GM21717 (cell line): Measurements from ENCODE around the gene ROR1.

Source experiments
- ATAC-seq: cut with Tn5 transposase; IDR thresholded peaks from one replicate; pipeline ENCODE4 v1.9.1; 2021; ENCODE audit warnings: mild to moderate bottlenecking, moderate library complexity; ENCODE audit not compliant: unreplicated experiment

Gene ROR1

GRCh38 chr1:63923302-63923701, 149.5 kb downstream of the ROR1 start:
- no peak for ATAC-seq

DNA sequence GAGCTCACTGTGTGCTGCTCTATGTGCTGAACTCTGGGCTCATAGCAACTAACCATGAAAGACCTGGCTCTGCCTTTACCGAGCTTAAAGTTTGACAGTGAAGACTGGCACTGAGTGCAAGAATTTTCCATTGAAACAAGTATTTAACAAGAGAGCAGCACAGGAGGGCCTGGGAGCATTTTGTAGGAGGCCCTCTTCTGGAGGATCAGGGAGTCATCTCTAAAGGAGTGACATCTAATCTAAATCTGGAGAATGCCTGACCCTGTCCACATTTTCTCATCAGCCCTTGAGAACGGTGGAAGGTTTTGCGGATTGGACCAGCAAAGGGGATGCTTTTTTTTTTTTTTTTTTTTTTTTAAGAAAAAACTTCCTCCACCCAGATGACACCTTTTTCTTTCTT, 150.8 kb downstream of the ROR1 start:
- ATAC-seq = no peak

DNA sequence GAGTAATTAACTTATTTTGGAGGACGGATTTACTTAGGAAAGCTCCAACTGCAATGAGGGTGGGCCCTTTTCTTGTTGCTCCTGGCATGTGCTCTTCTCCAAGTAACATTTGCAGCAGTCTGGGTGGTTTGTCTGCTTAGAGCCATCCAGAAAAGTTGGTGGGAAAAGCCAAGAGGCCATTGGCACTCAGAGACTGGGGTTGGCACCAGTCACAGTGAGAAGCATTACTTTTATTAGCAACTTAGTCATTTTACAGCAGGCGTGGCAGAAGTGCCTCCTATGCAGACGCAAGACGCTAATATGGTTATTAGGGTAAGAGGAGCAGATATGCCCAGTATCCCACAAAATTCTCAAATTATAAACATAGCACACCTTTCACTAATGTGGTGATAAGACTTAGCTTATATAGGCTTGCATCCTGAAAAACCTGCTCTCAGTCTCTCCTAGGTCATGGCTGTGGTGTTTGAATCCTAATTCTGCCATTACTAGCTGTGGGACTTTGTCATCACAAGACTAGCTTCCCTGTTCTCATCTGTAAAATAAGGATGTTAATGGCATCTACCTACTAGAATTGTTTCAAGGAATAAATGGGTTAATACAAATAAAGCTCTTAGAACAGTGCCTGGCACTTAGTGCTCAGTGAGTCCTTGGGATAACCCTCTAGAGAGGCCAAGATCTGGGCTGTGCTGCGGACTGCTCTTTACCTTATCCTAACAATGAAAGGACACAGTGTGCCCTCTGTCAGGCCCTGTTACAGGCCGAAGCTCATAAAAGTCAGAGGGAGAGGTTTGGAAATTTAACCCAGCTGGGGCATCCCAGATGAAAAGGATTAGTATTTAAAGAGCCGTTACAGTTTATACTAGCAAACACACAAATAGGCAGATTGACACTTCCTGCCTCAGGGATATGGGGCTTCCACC, 154.6 kb downstream of the ROR1 start:
- no peak for ATAC-seq

DNA sequence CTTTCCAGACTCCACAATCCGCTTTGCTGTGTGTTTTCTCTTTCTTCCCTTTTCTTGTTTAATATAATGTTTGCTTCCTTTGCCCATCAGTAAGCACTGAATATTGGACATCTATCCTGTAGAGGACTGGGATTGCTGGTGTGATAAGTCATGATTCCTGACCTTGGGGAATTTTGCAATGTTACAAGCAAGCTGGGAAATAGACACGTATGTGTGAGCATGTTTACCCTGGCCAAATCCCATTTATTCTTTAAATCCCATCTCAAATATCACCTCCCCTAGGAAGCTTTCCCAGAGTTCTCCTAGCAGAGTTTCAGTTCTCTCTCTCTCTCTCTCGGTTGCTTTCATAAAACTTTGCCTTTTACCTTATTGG, 155.3 kb downstream of the ROR1 start:
- no peak for ATAC-seq

- no peak for ATAC-seq
Measured at GRCh38 chr1:63931468-63931867, 157.7 kb downstream of the ROR1 start.

GRCh38 chr1:63934697-63935096, 160.9 kb downstream of the ROR1 start:
- no peak for ATAC-seq

DNA sequence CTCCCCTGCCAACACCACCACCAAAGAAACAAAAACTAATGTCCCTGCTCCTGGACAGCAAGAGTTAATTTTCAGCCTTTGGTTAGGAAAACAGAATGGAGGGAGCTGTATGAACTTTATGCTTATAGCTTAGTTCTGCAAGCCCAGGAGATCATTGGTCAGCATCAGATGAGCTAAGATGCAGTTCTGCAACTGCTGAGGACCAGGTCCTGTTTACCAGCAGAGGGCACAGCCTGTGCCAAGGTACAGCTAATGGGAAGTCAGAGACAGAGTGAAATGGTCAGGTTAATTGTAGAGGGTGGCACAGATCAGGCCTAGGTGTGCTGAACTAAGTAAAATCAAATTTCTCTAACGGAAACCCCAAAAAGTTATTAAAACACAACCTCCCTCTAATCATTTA, 161.3 kb downstream of the ROR1 start:
- no peak for ATAC-seq

- ATAC-seq = no peak
Measured at GRCh38 chr1:63935553-63935952, 161.7 kb downstream of the ROR1 start.

- ATAC-seq = no peak
Measured at GRCh38 chr1:63936276-63936675, 162.5 kb downstream of the ROR1 start.

GRCh38 chr1:63936801-63937200, 163.0 kb downstream of the ROR1 start:
- ATAC-seq = no peak

DNA sequence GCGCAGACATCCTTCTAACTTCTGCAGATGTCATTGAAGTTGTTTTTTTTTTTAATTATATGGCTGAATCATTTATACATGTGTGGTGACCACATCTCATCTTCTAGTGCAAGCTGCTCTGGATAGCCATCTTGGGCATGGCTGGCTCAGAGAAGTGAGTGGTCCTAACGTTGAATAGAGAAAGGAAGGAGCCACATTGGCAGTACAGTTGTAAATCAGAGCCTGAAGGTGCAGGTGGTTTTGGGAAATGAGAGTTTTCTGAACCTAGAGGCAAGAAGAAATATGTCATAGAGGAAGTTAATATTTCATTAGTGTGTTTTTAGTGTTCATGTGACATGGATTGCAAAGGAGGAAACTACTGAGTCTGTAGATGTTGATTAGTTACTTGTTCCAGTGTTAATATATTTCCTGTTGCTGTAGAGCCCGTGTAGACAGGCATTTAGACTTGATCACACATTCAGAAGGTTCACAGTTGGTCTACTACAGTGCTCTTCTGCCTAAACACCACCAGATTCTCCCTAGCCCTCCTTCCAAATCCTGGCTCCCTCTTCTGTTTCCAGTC, 163.7 kb downstream of the ROR1 start:
- no peak for ATAC-seq

GRCh38 chr1:63940440-63940839, 166.6 kb downstream of the ROR1 start:
- ATAC-seq = no peak

DNA sequence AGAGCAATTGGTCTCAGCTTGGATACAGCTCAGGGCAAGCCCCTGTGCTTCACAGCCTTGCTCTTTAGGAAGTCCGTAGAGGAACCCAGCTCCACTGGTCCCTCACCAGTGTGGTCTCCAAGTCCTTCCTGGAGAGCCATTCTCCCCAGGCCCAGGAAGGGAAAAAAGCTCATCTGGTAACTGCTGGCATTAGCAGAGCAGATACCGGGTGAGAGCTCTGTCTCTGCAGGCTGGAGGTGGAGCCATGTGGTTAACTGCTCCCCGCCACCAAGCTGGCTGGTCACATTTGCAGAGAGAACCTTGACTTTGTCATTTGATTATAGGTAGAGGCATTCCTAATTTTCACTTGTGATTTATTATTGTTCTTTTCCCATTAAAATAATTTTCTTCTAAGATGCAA, 169.6 kb downstream of the ROR1 start:
- no peak for ATAC-seq

- no peak for ATAC-seq
Measured at GRCh38 chr1:63945943-63946342, 172.1 kb downstream of the ROR1 start.

DNA sequence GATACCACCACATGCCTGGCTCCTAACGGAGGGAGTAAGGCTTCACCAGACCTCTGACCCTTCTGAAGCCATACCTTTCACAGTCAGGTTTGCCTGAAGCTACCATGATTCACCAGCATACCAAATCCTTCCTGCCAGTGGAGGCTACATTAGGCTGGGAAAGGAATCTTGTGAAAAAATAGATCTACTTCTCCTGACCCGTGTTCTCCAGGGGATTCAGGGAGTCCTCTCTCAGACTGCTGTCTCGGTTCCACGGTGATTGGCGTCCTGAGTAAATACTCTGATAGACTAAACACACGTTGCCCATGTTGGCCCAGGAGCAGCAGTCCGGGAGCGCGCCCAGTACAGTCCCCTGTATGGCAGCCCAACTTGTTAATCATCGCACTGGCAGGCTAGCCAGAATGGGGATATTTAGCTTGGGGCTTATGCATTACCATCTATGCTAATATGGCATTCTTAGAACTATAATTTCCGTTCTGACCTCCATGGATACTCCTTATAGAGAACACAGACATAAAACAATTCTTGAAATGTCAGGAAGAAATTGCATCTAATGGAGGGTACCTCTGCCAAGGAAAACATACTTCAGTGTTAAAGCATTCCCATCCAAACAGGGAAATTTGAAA, 173.2 kb downstream of the ROR1 start:
- ATAC-seq = no peak

GRCh38 chr1:63947904-63948303, 174.1 kb downstream of the ROR1 start:
- no peak for ATAC-seq

DNA sequence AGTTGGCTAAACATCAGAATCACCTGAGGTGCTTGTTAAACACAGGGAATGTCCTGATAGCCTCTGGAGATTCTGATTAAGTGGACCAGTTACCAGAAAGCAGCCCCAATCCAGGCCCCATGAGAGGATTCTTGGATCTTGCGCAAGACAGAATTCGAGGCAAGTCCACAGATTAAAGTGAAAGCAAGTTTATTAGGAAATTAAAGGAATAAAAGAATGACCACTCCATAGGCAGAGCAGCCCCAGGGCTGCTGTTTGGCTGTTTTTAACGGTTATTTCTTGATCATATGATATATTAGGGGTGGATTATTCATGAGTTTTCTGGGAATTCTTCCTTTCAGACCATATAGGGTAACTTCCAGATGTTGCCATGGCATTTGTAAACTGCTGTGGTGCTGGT, 176.2 kb downstream of the ROR1 start:
- ATAC-seq = no peak

DNA sequence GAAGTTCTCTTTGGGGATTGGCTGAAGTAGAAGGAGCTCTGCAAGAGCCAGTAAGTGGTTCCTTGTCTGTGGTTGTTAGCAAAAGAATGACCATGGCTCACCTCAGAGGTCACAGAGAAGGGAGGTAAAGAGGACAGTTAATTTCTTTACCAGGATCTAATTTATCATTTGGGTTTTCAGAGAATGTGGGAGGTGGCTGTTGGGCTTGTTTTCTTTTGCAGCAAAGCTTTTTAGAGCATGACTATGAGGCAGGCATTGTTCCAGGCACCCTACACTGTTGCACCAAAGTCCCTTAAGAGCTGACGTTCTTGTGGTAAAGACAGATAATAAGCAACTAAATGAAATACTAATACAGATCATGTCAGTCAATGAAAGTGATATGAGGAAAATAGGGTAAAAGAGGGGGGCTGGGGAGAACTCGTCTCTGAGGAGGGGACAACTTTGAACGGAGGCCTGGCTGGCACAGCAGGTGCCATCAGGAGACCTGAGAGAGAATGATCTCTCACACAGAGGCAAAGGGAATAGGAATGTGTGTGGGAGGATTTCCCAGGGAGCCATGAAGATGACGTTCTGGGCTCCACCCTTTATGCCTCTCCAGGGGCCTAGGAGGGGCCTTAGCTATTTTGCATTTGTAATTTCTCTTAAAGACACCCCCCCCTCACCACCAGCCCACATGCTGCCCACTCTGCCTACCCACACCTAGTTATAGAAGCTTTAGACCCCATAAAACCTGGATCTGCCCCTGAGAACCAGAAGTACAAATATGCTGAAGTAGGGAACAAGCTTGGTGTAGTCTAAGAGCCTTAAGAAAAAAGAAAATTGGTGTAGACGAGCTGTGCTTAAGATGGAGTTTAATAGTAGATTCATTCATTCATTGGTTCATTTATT, 177.5 kb downstream of the ROR1 start:
- no peak for ATAC-seq

DNA sequence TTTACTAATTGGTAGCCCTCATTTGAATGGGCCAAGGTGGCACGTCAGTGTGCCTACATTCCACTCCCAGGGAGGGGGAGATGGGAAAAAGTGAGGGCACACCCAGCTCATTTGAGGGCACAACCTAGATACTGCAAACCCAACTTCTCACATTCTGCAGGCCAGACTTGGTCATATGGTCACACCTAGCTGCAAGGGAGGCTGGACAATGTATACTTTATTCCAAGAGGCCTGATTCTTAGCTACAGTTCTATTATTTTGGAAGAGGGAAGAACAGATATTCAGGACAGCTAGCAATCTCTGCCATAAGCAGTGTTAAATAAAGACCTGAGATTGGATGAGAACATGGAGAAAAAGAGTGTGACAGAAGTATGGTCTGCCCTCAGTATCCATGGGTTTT, 180.4 kb downstream of the ROR1 start:
- ATAC-seq = no peak

DNA sequence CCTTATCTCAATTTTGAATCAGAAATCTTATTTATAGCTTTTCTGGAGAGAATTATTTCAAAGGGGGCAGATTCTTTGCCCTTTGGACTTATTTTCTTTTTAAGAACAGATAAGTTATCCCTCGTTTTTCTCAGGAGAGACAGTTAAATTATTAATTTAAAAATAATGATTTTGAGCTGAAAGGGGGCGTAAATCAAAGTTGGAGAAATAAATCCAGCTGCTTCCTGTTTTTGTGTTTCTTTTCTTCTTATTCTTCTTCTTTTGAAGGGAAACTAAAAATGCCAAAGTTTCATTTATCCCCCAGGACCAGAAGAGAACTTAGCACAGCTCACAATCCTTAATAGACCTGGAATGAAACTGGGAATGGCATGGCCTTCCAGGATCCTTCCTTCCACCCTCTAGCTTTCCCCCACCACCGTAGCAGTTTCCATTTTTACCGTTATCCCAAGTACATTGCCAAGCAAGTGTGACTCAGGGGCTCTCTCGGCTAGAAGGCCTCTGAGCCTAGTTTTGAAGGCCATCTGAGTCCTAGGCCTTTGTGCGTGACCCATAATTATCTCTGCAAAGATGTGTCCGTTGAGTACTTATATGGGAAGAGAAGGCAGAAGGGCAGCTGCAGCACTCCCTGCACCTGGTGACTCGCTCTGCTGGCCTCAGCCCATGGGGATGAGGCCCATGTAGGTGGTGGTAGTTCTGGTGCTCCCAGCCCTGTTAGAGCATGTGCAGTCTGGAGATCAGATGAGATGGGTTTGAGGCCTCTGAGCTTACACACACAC, 181.7 kb downstream of the ROR1 start:
- ATAC-seq = no peak
